Dermis blood vessel endothelial cell (primary cell): Measurements from ENCODE around the gene GGA3. TPM values are rescaled to one million over a fixed set of nuclear protein-coding genes. Genes with fewer than 3 reads are reported as not detected.
"Not testable (repeated sequence)": the region's sequence is repeated elsewhere in the genome, so short reads cannot be mapped to it uniquely, and the experiment has no call there.

Source experiments
- DNase-seq: peaks from one replicate; pipeline ENCODE4 v3.0.0; 2010
- total RNA-seq: library from RNA; depleted of rRNA; stranded (reverse); fragments of >200 nt; gene quantifications from 2 replicates; pipeline ENCODE4 v1.2.3, GENCODE V29; 2014

GGA3 gene
- total RNA-seq, 1 donor from 2014 or later, result 11.9 TPM

DNA sequence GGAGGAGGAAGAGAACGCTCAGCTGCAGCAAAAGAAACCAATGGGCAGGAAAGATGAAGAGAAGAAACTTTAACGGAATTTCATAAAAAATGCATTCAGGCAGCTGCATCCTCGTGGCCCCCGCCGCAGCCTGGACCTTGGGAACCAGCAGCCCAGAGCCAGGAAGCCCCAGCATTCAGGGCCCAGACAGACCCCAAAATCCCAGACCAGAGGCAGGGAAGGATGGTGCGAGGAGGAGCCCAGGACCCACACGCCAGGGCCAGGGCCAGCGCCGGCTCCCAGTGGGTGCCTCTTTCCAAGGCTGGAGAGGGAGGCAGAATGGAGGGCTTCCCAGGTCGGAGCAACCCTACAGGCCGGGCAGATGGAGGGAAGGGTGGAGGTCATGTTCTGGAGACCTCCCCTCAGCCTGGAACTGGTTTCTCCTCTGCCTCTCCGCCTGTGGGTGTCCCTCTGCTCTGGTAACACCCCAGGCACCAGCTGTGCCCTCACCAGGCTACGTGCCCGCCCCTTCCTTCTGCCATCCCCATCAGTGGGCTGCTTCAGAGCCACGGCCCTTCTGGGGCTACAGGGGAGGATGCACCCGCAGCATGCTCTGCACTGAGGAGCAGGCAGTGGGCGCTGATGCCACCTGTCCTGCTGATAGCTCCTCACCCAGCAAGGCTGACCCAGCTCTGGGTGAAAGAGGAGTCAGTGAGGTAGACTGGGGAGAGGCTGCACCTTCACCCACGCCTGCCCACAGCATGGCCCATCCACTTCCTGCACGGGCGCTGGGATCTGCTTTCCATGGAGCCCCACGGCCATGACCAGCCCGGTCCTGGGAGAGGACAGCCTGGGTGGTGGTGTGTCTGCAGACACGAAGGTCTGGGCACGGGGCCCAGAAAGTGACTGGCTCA is 10.8 kb upstream of the GGA3 start:
- no peak for DNase-seq

DNA sequence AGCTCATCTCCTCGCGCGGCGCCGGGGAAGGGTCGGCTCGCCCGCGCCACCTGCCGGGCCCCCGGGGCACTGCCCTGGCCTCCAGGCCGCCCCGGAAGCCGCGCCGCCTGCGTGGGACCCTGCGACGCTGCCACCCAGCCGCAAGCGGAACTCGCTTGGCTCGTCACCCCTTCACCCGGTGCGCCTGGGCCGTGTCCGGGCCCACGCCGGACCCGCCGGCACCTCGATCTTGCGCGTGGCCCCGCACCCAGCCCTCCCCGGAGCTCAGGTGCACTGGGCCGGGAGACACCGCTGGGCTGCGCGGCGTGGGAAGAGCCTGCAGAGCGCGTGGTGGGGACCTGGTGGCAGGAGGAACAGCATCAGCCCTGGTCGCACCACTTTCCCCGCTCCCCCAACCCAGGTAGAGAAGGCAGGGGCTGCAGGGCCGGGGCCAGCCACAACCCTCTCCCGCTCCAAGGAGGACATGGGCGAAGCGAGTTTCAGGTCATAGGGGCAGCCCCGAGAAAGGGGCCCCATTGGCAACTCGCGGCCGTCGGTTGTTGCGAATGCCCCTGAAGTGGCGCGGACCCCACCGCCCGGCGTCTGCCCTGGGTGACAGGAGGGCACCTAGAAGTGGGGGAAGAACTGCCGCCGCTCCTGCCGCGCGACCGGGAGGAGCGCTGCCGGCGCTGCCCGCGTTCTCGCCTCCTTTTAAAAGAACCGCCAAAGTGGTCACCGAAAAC is 10.0 kb upstream of the GGA3 start:
- peak; percentile 37 for DNase-seq

DNA sequence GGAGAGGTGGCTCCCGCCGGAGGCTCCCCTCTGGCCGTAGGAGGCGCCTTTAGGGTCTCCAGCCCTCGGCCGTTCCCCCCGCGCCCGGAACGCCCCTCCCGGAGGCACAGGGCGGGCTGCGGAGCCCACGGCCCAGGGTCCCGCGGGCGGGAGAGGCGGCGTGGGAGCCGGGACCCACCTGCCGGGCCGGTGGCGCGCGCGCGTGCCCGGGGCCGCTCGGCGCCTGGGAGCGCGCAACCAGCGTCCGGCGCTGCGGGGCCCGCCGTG is 9.5 kb upstream of the GGA3 start, which contains the start of gene MIF4GD:
Gene MIF4GD (minus strand): TSS at position 266 of the 267 bp plus-strand sequence. CDS start 1,036 bp downstream, outside the sequence.
- DNase-seq, result peak; percentile 82

DNA sequence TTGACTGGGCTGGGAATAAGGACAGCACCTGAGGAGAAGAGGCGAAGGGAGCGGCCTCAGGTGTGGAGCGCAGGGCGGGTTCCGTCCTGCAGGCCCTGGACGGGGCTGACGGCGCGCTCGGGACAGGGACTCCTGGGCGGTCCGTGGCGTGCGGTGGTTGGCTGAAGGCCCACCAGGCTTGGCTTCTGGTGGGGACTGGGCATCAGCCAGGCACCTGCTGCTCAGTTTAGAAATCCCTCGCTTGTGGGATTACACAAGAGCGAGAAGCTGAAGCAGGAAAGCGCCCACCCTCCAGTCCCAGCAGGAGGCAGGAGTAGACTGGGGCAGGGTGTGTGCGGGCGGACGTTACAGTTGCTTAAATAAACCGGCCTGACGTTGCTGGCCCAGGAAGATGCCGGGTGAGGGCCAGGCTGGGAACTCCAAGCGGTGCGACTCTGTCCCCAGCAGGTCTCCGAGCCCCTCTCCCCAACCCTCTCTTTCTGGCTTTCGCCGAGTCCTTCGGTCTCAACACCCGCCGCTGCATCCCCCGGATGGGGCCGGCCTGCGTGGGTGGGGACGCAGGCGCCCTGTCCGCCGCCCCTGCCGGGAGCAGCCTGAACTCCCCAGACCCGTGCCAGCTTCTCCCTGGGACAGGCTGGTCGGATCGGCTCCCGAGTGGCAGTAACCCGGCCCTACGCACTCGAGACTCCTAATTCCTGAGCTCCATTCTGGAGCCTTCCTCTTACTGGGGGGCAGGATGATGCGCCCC is 9.0 kb upstream of the GGA3 start:
- peak; percentile 76 for DNase-seq

DNA sequence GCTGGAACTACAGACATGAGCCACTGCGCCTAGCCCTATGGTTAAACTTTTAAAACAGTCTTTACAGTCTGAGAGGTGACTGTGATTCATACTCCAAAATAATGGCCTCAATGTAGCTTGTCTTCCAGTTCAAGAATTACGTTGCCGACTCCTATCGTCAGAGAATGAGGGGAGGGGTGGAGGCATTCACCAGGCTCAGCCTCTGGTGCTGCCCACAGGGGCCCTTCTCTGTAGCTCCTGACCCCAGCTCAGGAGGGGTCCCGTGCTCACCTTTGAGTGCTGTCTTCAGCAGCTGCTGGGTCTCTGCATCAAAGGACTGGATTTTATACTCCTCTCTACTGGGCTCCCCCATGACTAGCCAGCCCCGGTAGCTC is 8.4 kb upstream of the GGA3 start:
- DNase-seq, result no peak

DNA sequence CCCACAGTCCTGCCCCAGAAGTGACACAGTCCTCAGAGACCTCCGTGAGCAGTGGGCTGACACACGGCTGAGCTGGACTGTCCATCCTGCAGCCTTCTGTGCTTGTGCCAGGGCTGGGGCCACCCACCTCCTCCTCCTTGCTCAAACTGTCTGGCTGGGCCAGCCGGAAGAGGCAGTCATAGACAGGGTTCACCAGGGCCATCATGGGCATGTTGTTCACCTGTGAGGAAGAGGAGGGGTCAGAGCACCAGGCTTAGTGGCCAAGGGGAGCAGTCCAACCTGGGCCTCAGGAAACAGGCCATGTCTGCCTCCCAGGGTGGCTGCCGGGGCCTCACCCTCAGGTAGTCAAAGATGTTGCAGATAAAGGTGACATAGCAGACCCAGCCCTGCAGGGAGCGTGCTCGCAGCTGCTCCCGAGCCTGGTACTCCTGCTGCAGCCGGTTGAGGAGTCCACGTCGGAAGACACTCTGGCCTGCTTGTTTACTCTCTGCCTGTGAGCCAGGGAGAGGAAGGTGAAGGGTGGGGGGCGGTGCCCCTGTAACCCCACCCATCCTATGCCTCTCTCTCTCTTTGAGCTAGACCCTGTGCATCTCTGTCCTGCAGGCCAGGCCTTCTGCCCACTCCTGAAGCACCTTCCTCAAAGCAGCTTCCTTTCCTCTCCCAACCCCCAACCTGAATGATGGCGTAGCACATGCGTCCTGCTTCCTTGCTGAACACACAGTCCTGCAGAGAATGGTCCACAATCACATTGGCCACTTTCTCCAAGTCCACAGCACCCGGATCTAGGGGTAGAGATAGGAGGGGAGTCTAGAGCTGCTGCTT is 6.2 kb upstream of the GGA3 start:
- no peak for DNase-seq

DNA sequence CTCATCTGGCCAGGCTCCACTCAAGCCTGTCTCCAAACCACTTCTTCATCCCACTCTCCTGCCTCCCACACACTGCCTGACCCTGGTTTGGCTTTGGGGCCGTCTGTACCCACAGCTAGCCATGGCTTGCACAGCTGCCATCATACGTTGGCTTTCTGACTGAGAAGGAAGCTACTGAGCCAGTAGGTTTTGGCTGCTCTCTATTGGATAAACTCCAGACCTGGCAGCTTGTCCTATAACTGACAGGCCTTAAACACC is 5.7 kb upstream of the GGA3 start:
- DNase-seq, result no peak

DNA sequence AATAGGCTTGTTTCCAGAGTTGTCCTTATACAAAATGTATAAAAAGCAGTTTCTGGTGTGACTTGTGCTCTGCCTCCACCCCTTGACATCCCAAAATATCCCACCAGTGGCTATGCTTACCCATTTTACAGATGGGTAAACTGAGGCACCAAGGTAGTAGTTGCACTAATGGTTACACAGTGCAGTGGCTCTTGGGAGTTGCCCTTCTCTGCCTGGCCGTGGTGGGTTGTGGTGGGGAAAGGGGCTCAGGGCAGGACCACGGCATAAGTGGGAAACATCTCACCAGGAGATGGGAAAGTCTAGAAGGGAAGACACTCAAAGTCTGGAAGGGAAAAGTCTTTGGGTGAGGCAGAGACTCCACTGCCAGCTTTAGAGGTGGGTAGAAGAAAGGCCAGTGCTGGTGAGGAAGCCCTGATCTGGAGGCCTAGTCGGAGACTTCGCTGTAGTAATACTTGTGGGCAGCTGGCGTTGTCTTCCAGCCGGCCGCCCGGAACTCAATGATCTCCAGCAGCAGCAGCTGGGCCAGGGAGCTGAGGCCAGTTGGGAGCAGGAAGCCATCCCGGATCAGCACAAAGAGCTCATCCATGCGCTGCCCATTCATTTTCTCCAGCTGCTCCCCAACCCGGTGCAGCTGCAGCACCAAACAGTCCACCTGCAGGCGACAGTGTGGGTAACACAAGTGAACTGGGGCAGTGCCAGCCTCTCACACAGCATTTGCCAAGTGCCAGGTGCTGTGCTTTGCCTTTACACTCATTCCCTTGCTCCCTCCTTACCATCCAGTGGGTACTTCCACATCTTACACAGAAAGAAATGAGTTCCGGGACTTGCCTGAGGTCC is 5.1 kb upstream of the GGA3 start:
- DNase-seq, result no peak

DNA sequence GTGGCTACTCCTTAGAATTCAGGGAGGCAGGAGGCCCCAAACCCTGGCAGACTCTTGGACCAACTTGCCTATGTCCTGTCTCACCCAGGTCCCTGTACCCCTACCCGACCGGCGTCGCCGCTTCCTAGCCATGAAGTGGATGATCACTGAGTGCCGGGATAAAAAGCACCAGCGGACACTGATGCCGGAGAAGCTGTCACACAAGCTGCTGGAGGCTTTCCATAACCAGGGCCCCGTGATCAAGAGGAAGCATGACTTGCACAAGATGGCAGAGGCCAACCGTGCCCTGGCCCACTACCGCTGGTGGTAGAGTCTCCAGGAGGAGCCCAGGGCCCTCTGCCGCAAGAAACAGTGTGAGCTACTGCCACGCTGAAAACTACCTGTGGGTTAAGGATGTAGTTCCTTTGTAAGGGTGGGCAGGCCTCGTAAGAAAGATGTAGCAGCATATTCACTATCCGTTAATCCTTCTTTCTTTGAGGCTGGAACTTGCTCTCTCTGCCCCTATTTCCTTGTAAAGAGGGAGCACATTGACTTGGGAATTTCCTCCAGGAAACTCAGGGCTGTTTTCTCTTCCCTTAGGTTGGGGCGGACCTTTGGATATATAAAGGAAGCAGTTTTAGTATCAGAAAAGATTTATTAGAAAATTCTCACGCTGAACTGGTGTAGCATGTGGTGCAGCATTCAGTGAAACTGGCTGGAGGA is 4.4 kb upstream of the GGA3 start:
- peak; percentile 94 for DNase-seq

DNA sequence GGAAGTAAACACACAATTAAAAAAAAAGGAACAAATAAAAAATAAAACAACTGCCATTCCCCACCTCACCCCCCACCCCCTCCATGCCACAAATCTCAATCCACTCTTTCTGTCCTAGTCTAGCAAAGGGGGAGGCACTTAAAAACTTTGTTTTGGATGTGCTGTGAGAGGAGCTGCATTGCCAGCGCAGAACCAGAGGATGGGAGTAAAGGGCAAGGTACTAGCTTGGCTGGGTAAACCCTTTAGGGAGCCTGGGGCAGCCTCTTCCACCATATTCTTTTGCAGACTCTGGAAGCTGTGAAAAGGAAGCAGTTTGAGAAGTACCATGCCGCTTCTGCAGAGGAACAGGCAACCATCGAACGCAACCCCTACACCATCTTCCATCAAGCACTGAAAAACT is 1.6 kb upstream of the GGA3 start:
- no peak for DNase-seq

DNA sequence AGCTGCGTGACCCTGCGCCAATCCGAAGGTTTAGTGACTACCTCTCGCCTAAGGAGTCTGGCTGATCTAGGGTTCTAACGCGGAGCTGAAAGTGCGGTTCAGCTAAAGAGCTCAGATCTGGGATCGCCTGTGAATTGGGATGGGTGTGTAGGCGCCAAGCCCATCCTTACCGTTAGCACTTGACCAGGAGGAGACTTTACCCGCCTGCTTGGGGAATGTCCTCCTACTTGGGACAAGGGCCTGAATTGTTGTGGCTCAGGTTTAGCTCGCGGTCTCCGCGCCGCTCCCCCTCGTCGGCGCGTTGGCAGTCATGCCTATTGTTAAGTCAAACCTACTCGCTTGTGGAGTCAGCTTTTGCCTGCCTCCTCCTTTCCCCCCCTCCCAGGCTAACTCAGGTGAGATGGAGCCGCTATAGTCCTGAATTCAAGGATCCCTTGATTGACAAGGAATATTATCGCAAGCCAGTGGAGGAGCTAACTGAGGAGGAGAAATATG is 753 bp upstream of the GGA3 start:
- no peak for DNase-seq

DNA sequence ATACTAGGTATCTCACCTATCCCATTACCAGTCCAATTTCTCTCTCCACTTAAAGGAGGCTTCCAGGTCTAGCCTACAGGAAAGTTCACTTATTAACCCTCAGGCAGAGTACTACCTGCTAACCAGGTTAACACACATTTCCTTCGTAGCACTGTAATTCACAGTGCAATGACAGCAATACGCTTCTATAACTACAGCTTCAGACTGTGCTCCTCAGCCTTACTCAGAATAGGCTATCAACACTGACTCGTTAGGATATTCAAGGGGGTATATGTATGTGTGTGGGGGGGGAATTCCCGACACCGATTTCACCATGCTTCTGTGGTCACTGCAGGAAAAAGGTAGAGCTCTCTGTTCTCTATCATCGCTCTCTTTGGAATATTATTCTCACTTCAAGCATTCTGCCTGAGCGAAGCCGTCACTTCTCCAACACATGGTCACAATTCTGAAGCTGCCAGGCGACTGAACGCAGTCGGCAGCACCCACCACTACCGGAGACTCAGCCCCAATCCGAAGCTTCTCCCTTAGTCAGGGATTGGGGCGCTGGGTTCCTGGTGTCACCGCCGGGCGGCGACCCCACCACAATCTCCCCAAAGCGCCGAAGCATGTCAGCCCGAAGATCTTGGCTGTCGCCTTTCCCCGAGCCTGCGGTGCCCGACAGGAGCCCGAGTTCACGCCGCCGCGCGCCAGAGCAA is 618 bp downstream of the GGA3 start:
- DNase-seq, result no peak

DNA sequence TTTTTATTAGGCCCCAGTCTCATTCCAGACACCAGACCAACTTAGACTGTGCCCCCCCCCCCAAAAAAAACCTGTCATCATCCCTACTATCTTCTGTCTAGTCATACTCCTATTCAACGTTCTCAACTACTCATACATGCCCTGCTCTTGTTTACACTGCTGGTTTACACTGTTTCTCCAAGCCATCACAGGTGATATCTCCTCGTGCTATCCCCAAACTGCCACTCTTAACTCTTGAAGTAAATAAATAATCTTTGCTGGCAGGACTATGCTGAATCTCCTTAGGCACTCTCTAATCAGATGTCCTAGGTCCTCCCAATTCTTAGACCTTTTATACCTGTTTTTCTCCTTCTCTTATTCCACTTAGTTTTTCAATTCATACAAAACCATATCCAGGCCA is 4.2 kb downstream of the GGA3 start:
- DNase-seq, result not testable (repeated sequence)

DNA sequence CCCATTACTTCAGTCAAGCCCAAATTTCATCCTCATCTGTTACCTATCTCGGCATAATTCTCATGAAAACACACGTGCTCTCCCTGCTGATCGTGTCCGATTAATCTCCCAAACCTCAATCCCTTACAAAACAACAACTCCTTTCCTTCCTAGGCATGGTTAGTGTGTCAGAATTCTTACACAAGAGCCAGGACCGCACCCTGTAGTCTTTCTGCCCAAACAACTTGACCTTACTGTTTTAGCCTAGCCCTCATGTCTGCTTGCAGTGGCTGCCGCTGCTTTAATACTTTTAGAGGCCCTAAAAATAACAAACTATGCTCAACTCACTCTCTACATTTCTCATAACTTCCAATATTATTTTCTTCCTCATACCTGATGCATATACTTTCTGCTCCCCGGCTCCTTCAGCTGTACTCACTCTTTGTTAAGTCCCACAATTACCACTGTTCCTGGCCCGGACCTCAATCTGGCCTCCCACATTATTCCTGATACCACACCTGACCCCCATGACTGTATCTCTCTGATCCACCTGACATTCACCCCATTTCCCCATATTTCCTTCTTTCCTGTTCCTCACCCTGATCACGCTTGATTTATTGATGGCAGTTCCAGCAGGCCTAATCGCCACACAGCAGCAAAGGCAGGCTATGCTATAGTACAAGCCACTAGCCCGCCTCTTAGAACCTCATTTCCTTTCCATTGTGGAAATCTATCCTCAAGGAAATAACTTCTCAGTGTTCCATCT is 5.3 kb downstream of the GGA3 start:
- DNase-seq, result not testable (repeated sequence)

DNA sequence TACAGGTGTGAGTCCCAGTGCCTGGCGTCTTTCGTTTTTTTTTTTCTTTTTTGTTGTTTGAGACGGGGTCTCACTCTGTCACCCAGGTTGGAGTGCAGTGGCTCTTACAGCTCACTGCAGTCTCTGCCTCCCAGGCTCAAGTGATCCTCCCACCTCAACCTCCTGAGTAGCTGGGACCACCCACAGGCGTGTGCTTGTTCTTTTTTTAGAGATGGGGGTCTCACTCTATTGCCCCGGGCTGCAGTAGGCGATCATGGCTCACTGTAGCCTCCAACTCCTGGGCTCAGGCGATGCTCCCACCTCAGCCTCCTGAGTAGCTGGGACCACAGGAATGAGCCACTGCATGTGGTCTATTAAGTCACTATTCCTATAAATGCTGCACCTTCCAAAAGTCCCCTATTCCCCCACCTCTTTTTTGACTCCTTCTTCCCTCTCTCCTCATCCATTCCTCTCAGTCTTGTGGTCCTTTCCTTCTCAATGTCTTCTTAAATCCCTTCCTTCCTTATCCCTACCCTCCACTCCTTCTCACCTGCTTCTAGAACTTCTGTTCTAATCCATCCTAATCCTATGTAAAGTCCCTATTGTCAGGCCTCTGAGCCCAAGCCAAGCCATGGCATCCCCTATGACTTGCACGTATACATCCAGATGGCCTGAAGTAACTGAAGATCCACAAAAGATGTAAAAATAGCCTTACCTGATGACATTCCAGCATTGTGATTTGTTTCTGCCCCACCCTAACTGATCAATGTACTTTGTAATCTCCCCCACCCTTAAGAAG is 9.2 kb downstream of the GGA3 start:
- no peak for DNase-seq

DNA sequence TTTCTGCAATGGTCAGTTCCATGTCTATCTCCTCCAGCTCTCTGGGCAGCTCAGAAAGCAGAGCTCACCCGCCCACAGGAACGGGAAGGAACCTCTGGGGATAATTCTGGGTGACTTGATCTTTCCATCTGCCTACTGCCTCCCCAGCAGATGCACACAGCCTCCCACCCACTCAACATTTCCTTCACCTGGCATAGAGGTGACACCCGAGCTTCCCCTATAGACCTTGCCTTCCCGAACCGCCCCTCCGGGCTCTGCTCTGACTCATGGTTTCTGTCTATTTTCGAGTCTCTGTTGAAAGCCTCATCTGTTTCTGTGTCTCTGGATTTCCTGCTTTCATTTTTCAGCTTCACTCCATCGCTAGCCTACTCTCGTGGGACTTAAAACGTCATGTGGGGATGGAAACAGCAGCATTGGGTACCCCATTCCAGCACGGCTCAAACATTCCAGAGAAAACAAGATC is 11.4 kb downstream of the GGA3 start:
- DNase-seq, result peak; percentile 74

DNA sequence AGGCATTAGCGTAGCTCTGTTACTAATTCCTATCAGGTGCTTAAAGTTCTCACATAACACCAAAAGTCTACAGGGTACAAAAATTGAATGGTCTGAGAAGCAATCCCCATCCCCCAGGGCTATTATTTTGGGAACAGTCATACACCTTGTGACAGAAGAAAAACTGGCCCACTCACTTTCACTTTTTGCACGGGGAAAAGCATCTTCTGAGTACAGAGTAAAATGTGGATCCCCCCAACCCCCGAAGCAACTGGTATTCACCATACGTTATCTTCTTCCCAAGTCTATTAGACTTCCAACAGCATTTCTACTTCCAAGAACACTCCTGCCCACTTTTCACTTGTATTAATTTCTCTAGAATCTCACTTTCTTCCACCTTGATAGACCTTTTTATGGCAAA is 11.8 kb downstream of the GGA3 start:
- no peak for DNase-seq

DNA sequence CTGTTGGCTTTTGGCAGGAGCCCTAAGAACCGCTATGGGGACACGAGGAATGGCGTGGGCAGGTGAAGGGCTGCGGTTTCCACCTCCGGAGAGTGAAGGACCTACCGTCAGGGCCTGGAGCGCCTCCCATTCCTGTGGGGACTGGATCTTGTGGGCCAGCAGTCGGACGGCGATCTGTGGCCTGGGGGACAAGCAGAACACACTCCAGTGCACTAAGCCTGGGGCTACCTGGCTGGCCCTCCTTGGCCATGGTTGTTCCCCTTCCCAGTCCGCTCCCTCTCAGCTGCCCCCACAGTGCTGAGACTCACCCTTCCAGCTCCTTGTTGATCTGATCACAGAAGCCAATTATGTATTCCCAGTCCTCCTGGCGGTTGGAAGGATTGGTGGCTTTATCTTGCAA is 15.0 kb downstream of the GGA3 start:
- DNase-seq, result no peak

DNA sequence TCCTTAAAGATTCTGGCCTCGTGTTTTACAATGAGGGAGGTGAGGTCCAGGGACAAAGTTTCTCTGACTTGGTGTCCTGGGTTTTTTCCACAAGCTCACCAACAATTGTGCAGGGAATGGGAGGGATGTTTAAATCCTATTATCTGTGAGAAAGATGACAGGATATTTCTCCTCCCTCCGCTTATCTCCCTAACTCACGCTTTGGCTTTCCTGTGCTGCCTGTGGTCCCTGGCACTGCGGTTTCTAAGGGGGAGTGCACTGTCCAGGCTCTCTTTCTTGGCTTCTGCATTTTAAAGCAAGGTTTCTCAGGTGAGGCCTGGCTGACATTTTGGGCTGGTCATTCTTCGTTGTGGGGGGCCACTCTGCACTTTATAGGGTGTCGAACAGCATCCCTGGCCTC is 16.4 kb downstream of the GGA3 start:
- no peak for DNase-seq
